Hypothalamus (tissue), 51 donors: ENCODE data around the gene CHST3.
A peak's percentile ranks its signal among the peaks of the same experiment; 100 is the strongest.
"Not testable (repeated sequence)": the region's sequence is repeated elsewhere in the genome, so short reads cannot be mapped to it uniquely, and the experiment has no call there.

Experiments
- DNase-seq, 51 donors: peaks; one replicate each; lab custom pipeline; 2025; lab: John Stamatoyannopoulos, UW

Gene CHST3

GRCh38 chr10:71985542-71986250 lies 21.5 kb downstream of the CHST3 start:
- DNase-seq = no peak

- DNase-seq = not testable (repeated sequence)
These were observed 24.7 kb downstream of the CHST3 start for GRCh38 chr10:71988895-71989294.

- DNase-seq = no peak
These were observed 25.7 kb downstream of the CHST3 start for GRCh38 chr10:71989661-71990454.

GRCh38 chr10:71990706-71991269 lies 26.6 kb downstream of the CHST3 start:
- DNase-seq = peak in 23 of 51 donors; percentile 22 to 75 (median 52)

- no peak for DNase-seq
These were observed 31.3 kb downstream of the CHST3 start for GRCh38 chr10:71995449-71995848.

- DNase-seq = no peak
These were observed 31.8 kb downstream of the CHST3 start for GRCh38 chr10:71995887-71996575.

- peak in 27 of 51 donors; percentile 17 to 83 (median 60) for DNase-seq
These were observed 32.6 kb downstream of the CHST3 start for GRCh38 chr10:71996592-71997371.

GRCh38 chr10:71998119-71998839 lies 34.1 kb downstream of the CHST3 start:
- peak in 17 of 51 donors; percentile 22 to 63 (median 44) for DNase-seq

GRCh38 chr10:71998840-71999194 lies 34.6 kb downstream of the CHST3 start:
- DNase-seq = peak in 7 of 51 donors; percentile 31 to 70 (median 49)

GRCh38 chr10:71999360-72000072 lies 35.3 kb downstream of the CHST3 start:
- DNase-seq = peak in 40 of 51 donors; percentile 36 to 86 (median 68)

- DNase-seq = no peak
These were observed 36.2 kb downstream of the CHST3 start for GRCh38 chr10:72000073-72001032.

- DNase-seq = peak in 17 of 51 donors; percentile 24 to 63 (median 35)
These were observed 36.8 kb downstream of the CHST3 start for GRCh38 chr10:72001033-72001395.

- DNase-seq = no peak
These were observed 38.4 kb downstream of the CHST3 start for GRCh38 chr10:72002354-72003295.

GRCh38 chr10:72006026-72006425 lies 41.8 kb downstream of the CHST3 start:
- no peak for DNase-seq

GRCh38 chr10:72007246-72007892 lies 43.2 kb downstream of the CHST3 start:
- peak in 20 of 51 donors; percentile 11 to 71 (median 48) for DNase-seq
